SH-SY5Y (cell line): Measurements from ENCODE around the gene SNCAIP.

Experiments used
- GATA2 ChIP-seq: IDR thresholded peaks from 2 replicates; pipeline ENCODE4 v1.6.1; 2011; ENCODE audit warnings: mild to moderate bottlenecking, low read depth, low read length
- GATA3 ChIP-seq: IDR thresholded peaks from 2 replicates; pipeline ENCODE4 v1.6.1; 2011; ENCODE audit warnings: low read depth, mild to moderate bottlenecking, low read length, moderate library complexity

DNA sequence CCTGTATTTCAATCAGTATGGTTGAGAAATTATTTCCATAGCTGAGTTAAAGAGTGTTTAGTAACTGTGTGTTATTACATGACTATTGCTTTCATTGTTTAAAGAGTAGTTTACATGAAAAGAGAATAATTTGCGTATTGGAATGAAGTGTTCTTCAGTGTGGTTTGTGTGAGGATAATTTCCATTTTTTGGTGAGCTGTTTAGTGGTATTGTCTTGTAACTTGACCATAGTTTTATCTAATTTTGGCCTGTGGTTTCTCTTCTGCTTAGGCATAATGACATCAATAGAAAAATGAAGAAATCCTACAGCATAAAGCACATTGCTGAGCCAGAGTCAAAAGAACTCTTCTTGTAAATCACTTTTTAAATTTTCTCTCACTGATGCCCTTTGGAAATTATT, 151.2 kb downstream of the SNCAIP start:
- no peak for TF ChIP-seq GATA2
- TF ChIP-seq GATA3, result no peak
